GM12865 (cell line): ENCODE data around the gene TAF15.

Experiments used
- DNase-seq: peaks from one replicate; pipeline ENCODE4 v3.0.0; 2010; ENCODE audit warnings: low read depth
- H3K4me3 ChIP-seq: 2 replicates; pipeline ENCODE4 v1.5.1; 2011; ENCODE audit warnings: mild to moderate bottlenecking, low read depth, low read length, control low read depth
- CTCF ChIP-seq: IDR thresholded peaks from 2 replicates; pipeline ENCODE4 v1.5.1; 2011; ENCODE audit warnings: low read length, control low read depth, low read depth, inconsistent platforms; ENCODE audit not compliant: insufficient read depth; ENCODE audit errors: missing control alignments

Gene TAF15

GRCh38 chr17:35867574-35867973 lies 58.3 kb downstream of the TAF15 start:
- no peak for DNase-seq
- H3K4me3 ChIP-seq: no peak overlapping the region
- no peak for TF ChIP-seq CTCF

DNA sequence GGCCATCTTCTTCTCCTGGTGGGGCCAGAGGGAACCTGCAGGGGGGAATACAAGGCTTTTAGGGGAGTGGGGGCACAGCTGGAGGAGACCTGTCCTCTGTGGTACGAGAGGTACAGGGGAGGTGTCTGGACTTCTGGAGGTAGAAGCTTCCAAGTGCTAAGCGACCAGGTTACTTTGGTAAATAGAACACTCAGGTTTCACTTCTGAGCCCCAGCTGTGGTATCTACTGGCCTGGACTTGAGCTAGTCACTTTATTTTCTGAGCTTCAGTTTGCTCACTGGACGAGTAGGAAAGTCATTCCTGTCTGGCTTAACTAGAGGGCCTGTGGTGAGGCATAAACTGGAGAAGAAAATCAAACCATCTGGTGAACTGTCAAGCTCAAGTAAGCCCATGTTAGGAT lies 59.5 kb downstream of the TAF15 start, which contains the start of gene HEATR9:
Gene HEATR9, minus strand, starts transcription at position 155 of the 400 bp plus-strand sequence. Its CDS starts 149 bp downstream, at position 6.
- H3K4me3 ChIP-seq: no peak within 1 kb of the TSS
- no peak for TF ChIP-seq CTCF

GRCh38 chr17:35870906-35871819 lies 61.9 kb downstream of the TAF15 start:
- no peak overlapping the region for H3K4me3 ChIP-seq
- TF ChIP-seq CTCF: no peak
- no peak for DNase-seq

More for the DNA sequence above, 59.5 kb downstream of the TAF15 start, which contains the start of gene HEATR9:
- DNase-seq: no peak

- H3K4me3 ChIP-seq: no peak overlapping the region
- no peak for TF ChIP-seq CTCF
- no peak for DNase-seq
Observed at GRCh38 chr17:35872196-35872980, 63.1 kb downstream of the TAF15 start.

DNA sequence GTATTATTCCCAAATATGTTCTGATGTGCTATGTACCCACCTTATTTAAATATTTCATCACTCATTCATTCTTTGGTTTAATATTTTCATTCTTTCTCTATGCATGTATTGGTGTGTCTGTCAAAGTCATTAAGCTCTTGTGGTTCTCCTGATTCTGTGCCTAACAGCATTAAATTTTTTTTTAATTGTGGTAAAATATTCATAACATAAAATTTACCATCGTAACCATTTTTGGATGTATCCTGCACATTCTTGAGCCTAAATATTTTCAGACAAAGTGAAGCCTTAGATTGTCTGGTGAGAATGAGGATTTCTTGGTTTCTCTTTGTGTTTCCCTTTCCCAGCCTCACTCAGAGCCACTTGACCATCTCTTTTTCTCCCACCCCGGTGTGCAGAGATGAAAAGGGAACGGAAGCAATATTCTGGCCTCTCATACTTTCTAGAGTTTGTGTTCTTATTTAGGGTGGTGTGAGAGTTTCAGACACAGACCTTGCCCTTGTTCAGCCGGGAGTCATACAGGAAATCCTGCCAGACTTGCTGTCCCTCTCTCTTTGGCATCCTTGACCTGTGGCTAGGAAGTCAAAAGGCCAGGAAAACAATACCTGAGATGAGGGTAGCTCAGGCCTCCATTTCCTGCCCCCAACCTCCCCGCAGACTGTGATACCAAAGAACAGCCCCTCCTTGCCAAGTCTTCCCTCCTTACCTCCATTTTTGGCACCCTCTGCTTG lies 66.0 kb downstream of the TAF15 start:
- DNase-seq: peak; percentile 84
- no peak for TF ChIP-seq CTCF
- no peak overlapping the region for H3K4me3 ChIP-seq

DNA sequence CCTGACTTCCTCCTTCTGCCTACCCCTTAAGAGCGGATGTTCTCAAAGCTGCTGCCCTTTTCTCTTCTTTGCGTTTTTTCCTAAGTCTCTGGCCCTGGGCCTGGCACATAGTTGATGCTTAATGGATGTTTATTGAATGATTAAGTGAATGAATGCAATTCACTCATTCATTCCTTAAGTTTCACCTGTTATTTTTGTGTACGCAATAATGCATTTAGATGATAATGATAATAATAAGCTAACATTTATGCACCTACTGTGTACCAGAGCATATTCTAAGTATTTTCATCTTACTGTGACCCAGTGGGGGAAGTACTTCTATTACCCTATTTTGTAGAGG lies 66.5 kb downstream of the TAF15 start:
- no peak for TF ChIP-seq CTCF
- H3K4me3 ChIP-seq: no peak overlapping the region
- no peak for DNase-seq
